ENCODE results near the gene FAF2. TPM values are rescaled to one million over a fixed set of nuclear protein-coding genes. Genes with fewer than 3 reads are reported as not detected.
A peak's percentile ranks its signal among the peaks of the same experiment; 100 is the strongest.
"Not testable (repeated sequence)": the region's sequence is repeated elsewhere in the genome, so short reads cannot be mapped to it uniquely, and the experiment has no call there.

FAF2 gene
- total RNA-seq, 1 donor from 2014 or later: 50.1 TPM

GRCh38 chr5:176416965-176417364, 31.2 kb upstream of the FAF2 start:
- no peak for DNase-seq (ENCODE audit: low spot score)

GRCh38 chr5:176418251-176418650, 29.9 kb upstream of the FAF2 start:
- peak; percentile 59 for DNase-seq (ENCODE audit: low spot score)

- no peak for DNase-seq (ENCODE audit: low spot score)
Observed at GRCh38 chr5:176420086-176420485, 28.1 kb upstream of the FAF2 start.

- DNase-seq (ENCODE audit: low spot score): no peak
Observed at GRCh38 chr5:176420972-176421544, 27.1 kb upstream of the FAF2 start.

- no peak for DNase-seq (ENCODE audit: low spot score)
Observed at GRCh38 chr5:176424181-176424580, 24.0 kb upstream of the FAF2 start.

- DNase-seq (ENCODE audit: low spot score): no peak
Observed at GRCh38 chr5:176425138-176425537, 23.0 kb upstream of the FAF2 start.

- no peak for DNase-seq (ENCODE audit: low spot score)
Observed at GRCh38 chr5:176425791-176426190, 22.4 kb upstream of the FAF2 start.

- no peak for DNase-seq (ENCODE audit: low spot score)
Observed at GRCh38 chr5:176426876-176427275, 21.3 kb upstream of the FAF2 start.

GRCh38 chr5:176427971-176428370, 20.2 kb upstream of the FAF2 start:
- no peak for DNase-seq (ENCODE audit: low spot score)

- no peak for DNase-seq (ENCODE audit: low spot score)
Observed at GRCh38 chr5:176429972-176430371, 18.2 kb upstream of the FAF2 start.

GRCh38 chr5:176432707-176433106, 15.5 kb upstream of the FAF2 start:
- no peak for DNase-seq (ENCODE audit: low spot score)

GRCh38 chr5:176436656-176437055, 11.5 kb upstream of the FAF2 start:
- no peak for DNase-seq (ENCODE audit: low spot score)

GRCh38 chr5:176438959-176439757, 9.0 kb upstream of the FAF2 start:
- no peak for DNase-seq (ENCODE audit: low spot score)

- no peak for DNase-seq (ENCODE audit: low spot score)
Observed at GRCh38 chr5:176440927-176441706, 7.1 kb upstream of the FAF2 start.

GRCh38 chr5:176441921-176442323, 6.3 kb upstream of the FAF2 start:
- DNase-seq (ENCODE audit: low spot score): no peak

- DNase-seq (ENCODE audit: low spot score): not testable (repeated sequence)
Observed at GRCh38 chr5:176442911-176443310, 5.3 kb upstream of the FAF2 start.

GRCh38 chr5:176444742-176445141, 3.4 kb upstream of the FAF2 start:
- no peak for DNase-seq (ENCODE audit: low spot score)

GRCh38 chr5:176446028-176446665, 2.0 kb upstream of the FAF2 start:
- DNase-seq (ENCODE audit: low spot score): no peak

- peak; percentile 46 for DNase-seq (ENCODE audit: low spot score)
Observed at GRCh38 chr5:176446884-176447590, 1.1 kb upstream of the FAF2 start.

- no peak for DNase-seq (ENCODE audit: low spot score)
Observed at GRCh38 chr5:176447591-176447977, 601 bp upstream of the FAF2 start.

GRCh38 chr5:176450077-176450476, 1.9 kb downstream of the FAF2 start:
- no peak for DNase-seq (ENCODE audit: low spot score)
